MM.1S (cell line): ENCODE measurements around the gene UMOD.

Experiments used
- DNase-seq: peaks from one replicate; pipeline ENCODE4 v3.0.0-alpha.2; 2015
- H2AFZ ChIP-seq: fragments of 300-600 bp; sonication (generic); 2 replicates; pipeline ENCODE4 v1.6.0; 2016; ENCODE audit warnings: antibody characterized with exemption, low read length
- H3F3A ChIP-seq: fragments of 300-600 bp; sonication (generic); 2 replicates; pipeline ENCODE4 v1.6.1; 2016; ENCODE audit warnings: mild to moderate bottlenecking, antibody characterized with exemption, low read length, moderate library complexity, mixed read lengths; ENCODE audit not compliant: insufficient read depth
- H3K27ac ChIP-seq: fragments of 300-600 bp; sonication (generic); 2 replicates; pipeline ENCODE4 v1.5.1; 2016; ENCODE audit warnings: mild to moderate bottlenecking, low read length
- H3K27me3 ChIP-seq: fragments of 300-600 bp; sonication (generic); replicated peaks from 2 replicates; pipeline ENCODE4 v1.6.0; 2016; ENCODE audit warnings: low read length; ENCODE audit not compliant: insufficient read depth
- H3K36me3 ChIP-seq: fragments of 300-600 bp; sonication (generic); replicated peaks from 2 replicates; pipeline ENCODE4 v1.6.1; 2016; ENCODE audit warnings: mild to moderate bottlenecking, low read length, mixed read lengths; ENCODE audit not compliant: insufficient read depth
- H3K4me1 ChIP-seq: fragments of 300-600 bp; sonication (generic); 2 replicates; pipeline ENCODE4 v1.6.1; 2016; ENCODE audit warnings: low read length, mixed read lengths
- H3K4me2 ChIP-seq: fragments of 300-600 bp; sonication (generic); 2 replicates; pipeline ENCODE4 v1.6.0; 2016; ENCODE audit warnings: low read depth, low read length
- H3K4me3 ChIP-seq: fragments of 300-600 bp; sonication (generic); 2 replicates; pipeline ENCODE4 v1.5.1; 2016; ENCODE audit warnings: low read length, mixed read lengths
- H3K79me2 ChIP-seq: fragments of 300-600 bp; sonication (generic); 2 replicates; pipeline ENCODE4 v1.6.1; 2016; ENCODE audit warnings: mixed run types, low read length, mixed read lengths
- H3K9ac ChIP-seq: fragments of 300-600 bp; sonication (generic); 2 replicates; pipeline ENCODE4 v1.6.1; 2016; ENCODE audit warnings: low read length, mixed read lengths
- H3K9me2 ChIP-seq: fragments of 300-600 bp; sonication (generic); replicated peaks from 2 replicates; pipeline ENCODE4 v1.6.1; 2016; ENCODE audit warnings: mild to moderate bottlenecking, low read length, mixed read lengths; ENCODE audit not compliant: insufficient read depth
- H3K9me3 ChIP-seq: fragments of 300-600 bp; sonication (generic); replicated peaks from 2 replicates; pipeline ENCODE4 v1.6.1; 2016; ENCODE audit warnings: mild to moderate bottlenecking, low read length, mixed read lengths; ENCODE audit not compliant: insufficient read depth
- H4K20me1 ChIP-seq: fragments of 300-600 bp; sonication (generic); 2 replicates; pipeline ENCODE4 v1.6.1; 2016; ENCODE audit warnings: mild to moderate bottlenecking, low read length, moderate library complexity, mixed read lengths; ENCODE audit not compliant: insufficient read depth
- EZH2 ChIP-seq: fragments of 300-600 bp; sonication (generic); optimal IDR thresholded peaks from 2 replicates; pipeline ENCODE3; 2017; ENCODE audit warnings: low read depth, mild to moderate bottlenecking, antibody characterized with exemption, low read length, mixed read lengths
- EZH2phosphoT487 ChIP-seq: fragments of 300-600 bp; sonication (generic); IDR thresholded peaks from 2 replicates; pipeline ENCODE4 v1.6.1; 2018; ENCODE audit warnings: antibody characterized with exemption, low read length
- TF ChIP-seq, protein P1 (sequence below): fragments of 300-600 bp; sonication (generic); IDR thresholded peaks from 2 replicates; pipeline ENCODE4 v1.5.1; 2016; ENCODE audit warnings: antibody characterized with exemption, low read length, mixed read lengths

The UMOD gene

DNA sequence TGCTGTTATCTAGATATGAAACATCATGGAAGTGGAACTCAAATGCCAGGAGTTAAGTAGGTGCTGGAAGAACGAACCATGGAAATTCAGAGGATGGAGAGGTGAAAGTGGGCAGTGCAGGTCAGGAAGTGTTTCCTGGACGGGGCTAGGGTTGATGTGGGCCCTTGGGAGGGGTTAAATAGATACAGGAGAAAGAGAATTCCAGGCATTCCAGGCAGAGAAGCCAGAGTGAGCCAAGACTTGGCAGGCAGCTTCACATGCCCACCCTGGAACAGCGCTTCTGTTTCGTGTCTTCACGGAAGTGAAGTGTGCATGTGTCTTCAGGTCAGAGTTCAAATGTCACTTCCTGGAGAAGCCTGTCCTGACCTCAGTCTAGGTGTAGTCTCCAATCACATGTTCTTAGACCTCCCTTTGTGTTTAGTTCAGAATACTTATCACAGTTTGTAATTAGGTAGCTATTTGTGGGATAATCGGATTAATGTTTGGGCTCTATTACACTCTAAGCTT lies 66.5 kb downstream of the UMOD start:
- Histone ChIP-seq H3K9ac (no peak overlapping the region), H3K79me2 (no peaks in the 10 kb centered on the region), H3K4me3 (no peak overlapping the region), H3K4me1 (no peaks in the 10 kb centered on the region), H3K36me3 (no peaks in the 10 kb centered on the region), H2AFZ (no peak overlapping the region), H3K4me2 (no peak overlapping the region), H3F3A (no peaks in the 10 kb centered on the region), H4K20me1 (no peaks in the 10 kb centered on the region), H3K9me2 (no peaks in the 10 kb centered on the region), H3K9me3 (no peaks in the 10 kb centered on the region), H3K27me3 (no peaks in the 10 kb centered on the region), H3K27ac (no peak overlapping the region)
- TF ChIP-seq EZH2 (no peak), EZH2phosphoT487 (no peak)
- TF ChIP-seq, protein P1, sequence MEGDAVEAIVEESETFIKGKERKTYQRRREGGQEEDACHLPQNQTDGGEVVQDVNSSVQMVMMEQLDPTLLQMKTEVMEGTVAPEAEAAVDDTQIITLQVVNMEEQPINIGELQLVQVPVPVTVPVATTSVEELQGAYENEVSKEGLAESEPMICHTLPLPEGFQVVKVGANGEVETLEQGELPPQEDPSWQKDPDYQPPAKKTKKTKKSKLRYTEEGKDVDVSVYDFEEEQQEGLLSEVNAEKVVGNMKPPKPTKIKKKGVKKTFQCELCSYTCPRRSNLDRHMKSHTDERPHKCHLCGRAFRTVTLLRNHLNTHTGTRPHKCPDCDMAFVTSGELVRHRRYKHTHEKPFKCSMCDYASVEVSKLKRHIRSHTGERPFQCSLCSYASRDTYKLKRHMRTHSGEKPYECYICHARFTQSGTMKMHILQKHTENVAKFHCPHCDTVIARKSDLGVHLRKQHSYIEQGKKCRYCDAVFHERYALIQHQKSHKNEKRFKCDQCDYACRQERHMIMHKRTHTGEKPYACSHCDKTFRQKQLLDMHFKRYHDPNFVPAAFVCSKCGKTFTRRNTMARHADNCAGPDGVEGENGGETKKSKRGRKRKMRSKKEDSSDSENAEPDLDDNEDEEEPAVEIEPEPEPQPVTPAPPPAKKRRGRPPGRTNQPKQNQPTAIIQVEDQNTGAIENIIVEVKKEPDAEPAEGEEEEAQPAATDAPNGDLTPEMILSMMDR, result no peak
- DNase-seq, result no peak
